Cardiac muscle cell (in vitro differentiated cells and primary cell): ENCODE data around the gene CUBN. TPM values are rescaled to one million over a fixed set of nuclear protein-coding genes. Genes with fewer than 3 reads are reported as not detected.
A peak's percentile ranks its signal among the peaks of the same experiment; 100 is the strongest.

Experiments
- DNase-seq, 2 donors: peaks; one replicate each; pipeline versions ENCODE4 v3.0.0 to v3.0.0-alpha.2; 2010 to 2017; ENCODE audit warnings: low read depth in 1 of 2, low spot score in 1 of 2
- H3K27ac ChIP-seq: fragments of 200-600 bp; sonication (generic); 2 replicates; pipeline ENCODE4 v1.5.1; 2016
- H3K27me3 ChIP-seq: fragments of 200-600 bp; sonication (generic); 2 replicates; pipeline ENCODE4 v1.6.0; 2016; ENCODE audit warnings: control low read depth
- H3K36me3 ChIP-seq: fragments of 200-600 bp; sonication (generic); 2 replicates; pipeline ENCODE4 v1.5.1; 2016; ENCODE audit warnings: control low read depth
- H3K4me1 ChIP-seq: fragments of 200-600 bp; sonication (generic); 2 replicates; pipeline ENCODE4 v1.8.1; 2017; ENCODE audit warnings: low read depth, mild to moderate bottlenecking, mixed run types
- H3K4me3 ChIP-seq: fragments of 200-600 bp; sonication (generic); 2 replicates; pipeline ENCODE4 v1.5.1; 2016; ENCODE audit warnings: mild to moderate bottlenecking
- H3K9me3 ChIP-seq: fragments of 200-600 bp; sonication (generic); 2 replicates; pipeline ENCODE4 v1.5.1; 2017; ENCODE audit warnings: low read depth, mild to moderate bottlenecking, control low read depth
- CTCF ChIP-seq: IDR thresholded peaks from 2 replicates; pipeline ENCODE4 v1.5.1; 2012; ENCODE audit warnings: low read depth, mild to moderate bottlenecking, low read length
- polyA plus RNA-seq: library from polyadenylated mRNA; unstranded; fragments of >200 nt; fragmentation: Nextera tagmentation; extraction: Ambion mirVana; gene quantifications from 2 replicates; pipeline ENCODE4 v1.2.1, GENCODE V29; 2016
- total RNA-seq: library from RNA; depleted of rRNA; stranded (reverse); fragments of >200 nt; gene quantifications from 2 replicates; pipeline ENCODE4 v1.2.3, GENCODE V29; 2016

The CUBN gene
- total and polyA plus RNA-seq, 2 experiments from 2014 or later = 0.79 to 2.7 TPM

- Histone ChIP-seq H3K27me3 (no peaks in the 10 kb centered on the region), H3K27ac (no peak overlapping the region)
Measured at GRCh38 chr10:16853809-16854208, 275.8 kb downstream of the CUBN start.

DNA sequence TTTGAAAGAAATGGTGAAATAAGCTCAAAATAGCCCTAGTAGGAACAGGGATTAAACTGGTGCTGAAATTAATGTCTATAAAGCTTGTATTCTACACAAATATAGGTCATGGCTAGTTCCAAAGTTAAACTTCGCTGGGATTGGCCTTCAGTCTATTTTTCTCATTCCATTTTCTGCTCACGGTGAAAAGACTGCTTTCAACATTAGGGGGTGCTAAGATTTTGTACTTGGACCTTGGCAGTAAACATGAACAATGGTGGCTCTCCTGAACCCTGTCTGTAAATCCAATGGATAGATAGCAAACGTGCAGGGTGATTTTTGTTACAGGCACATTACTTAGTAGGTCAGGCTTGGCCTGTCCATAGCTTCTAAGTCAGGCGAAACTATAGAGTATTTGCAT lies 276.4 kb downstream of the CUBN start:
- DNase-seq = peak; percentile 47 to 75
- H3K4me1 ChIP-seq = no peaks in the 10 kb centered on the region
- H3K4me3 ChIP-seq = no peak overlapping the region
- TF ChIP-seq CTCF = peak; percentile 65
- H3K36me3 ChIP-seq = no peaks in the 10 kb centered on the region
- H3K9me3 ChIP-seq = no peaks in the 10 kb centered on the region
- no peaks in the 10 kb centered on the region for H3K27me3 ChIP-seq
- H3K27ac ChIP-seq = no peak overlapping the region

More at GRCh38 chr10:16853809-16854208, 275.8 kb downstream of the CUBN start:
- Histone ChIP-seq H3K36me3 (no peaks in the 10 kb centered on the region), H3K4me1 (no peaks in the 10 kb centered on the region), H3K9me3 (no peaks in the 10 kb centered on the region), H3K4me3 (no peak overlapping the region)
- no peak for TF ChIP-seq CTCF
- no peak for DNase-seq

- H3K4me1 ChIP-seq = no peaks in the 10 kb centered on the region
- no peaks in the 10 kb centered on the region for H3K36me3 ChIP-seq
- no peak for DNase-seq
- H3K27me3 ChIP-seq = no peaks in the 10 kb centered on the region
- H3K4me3 ChIP-seq = no peak overlapping the region
- no peak for TF ChIP-seq CTCF
- H3K27ac ChIP-seq = no peak overlapping the region
- H3K9me3 ChIP-seq = no peaks in the 10 kb centered on the region
Measured at GRCh38 chr10:16852624-16853023, 277.0 kb downstream of the CUBN start.

- no peaks in the 10 kb centered on the region for H3K36me3 ChIP-seq
- no peaks in the 10 kb centered on the region for H3K9me3 ChIP-seq
- TF ChIP-seq CTCF = no peak
- no peaks in the 10 kb centered on the region for H3K27me3 ChIP-seq
- no peaks in the 10 kb centered on the region for H3K4me1 ChIP-seq
- no peak overlapping the region for H3K4me3 ChIP-seq
- DNase-seq = peak in 1 of 2 donors; percentile 31
- no peak overlapping the region for H3K27ac ChIP-seq
Measured at GRCh38 chr10:16848562-16849154, 281.0 kb downstream of the CUBN start.

DNA sequence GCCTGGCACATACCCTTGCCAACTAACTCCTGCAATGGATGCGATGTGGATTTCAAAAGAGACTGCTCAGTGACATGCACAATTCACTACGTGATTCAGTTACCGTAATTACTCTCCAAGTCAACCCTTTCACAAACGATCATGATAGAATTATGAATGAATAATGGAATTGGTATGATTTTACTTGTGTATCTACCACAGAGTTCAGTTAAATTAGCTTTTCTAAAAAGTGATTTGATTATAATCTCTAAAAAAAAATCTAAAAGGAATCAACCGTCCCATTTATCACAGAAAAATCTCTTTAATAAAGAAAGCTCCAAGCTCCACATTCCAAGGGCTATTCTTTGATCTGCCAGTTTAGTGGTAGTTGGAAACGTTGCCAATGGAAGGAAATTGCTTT lies 282.0 kb downstream of the CUBN start:
- Histone ChIP-seq H3K36me3 (no peaks in the 10 kb centered on the region), H3K27ac (no peak overlapping the region), H3K4me3 (no peak overlapping the region), H3K4me1 (no peaks in the 10 kb centered on the region), H3K27me3 (no peaks in the 10 kb centered on the region), H3K9me3 (no peaks in the 10 kb centered on the region)
- no peak for DNase-seq
- no peak for TF ChIP-seq CTCF
